CD14-positive monocyte (primary cell): ENCODE results near the gene FAIM2. TPM values are rescaled to one million over a fixed set of nuclear protein-coding genes. Genes with fewer than 3 reads are reported as not detected.

Experiments used
- DNase-seq, 3 donors: peaks; one replicate each; pipeline ENCODE4 v3.0.0-alpha.2; 2011 to 2022
- H2AFZ ChIP-seq: 2 replicates; pipeline ENCODE4 v1.6.0; 2012; ENCODE audit warnings: mild to moderate bottlenecking, low read depth, low read length, inconsistent platforms; ENCODE audit not compliant: insufficient read depth, poor library complexity, severe bottlenecking
- H3K27ac ChIP-seq, 2 donors: 1 replicate in 1 of 2; 2 replicates in 1 of 2; pipeline ENCODE4 v1.5.1; 2012 to 2013; ENCODE audit warnings: low read length in 2 of 2, control low read depth in 1 of 2, inconsistent platforms in 1 of 2, low read depth in 1 of 2, mild to moderate bottlenecking in 1 of 2
- H3K27me3 ChIP-seq, 2 donors: one replicate each; pipeline versions ENCODE4 v1.6.0 to v1.6.1; 2011 to 2013; ENCODE audit warnings: low read length in 2 of 2; ENCODE audit not compliant: control insufficient read depth in 2 of 2, insufficient read depth in 2 of 2
- H3K36me3 ChIP-seq, 2 donors: replicated peaks in 1 of 2; 1 replicate in 1 of 2; 2 replicates in 1 of 2; pipeline versions ENCODE4 v1.5.1 to v1.6.1; 2012 to 2013; ENCODE audit warnings: low read length in 2 of 2, control low read depth in 1 of 2, inconsistent platforms in 1 of 2, mild to moderate bottlenecking in 1 of 2; ENCODE audit not compliant: insufficient read depth in 2 of 2, control insufficient read depth in 1 of 2
- H3K4me1 ChIP-seq, 2 donors: 1 replicate in 1 of 2; 2 replicates in 1 of 2; pipeline versions ENCODE4 v1.5.1 to v1.6.1; 2012 to 2013; ENCODE audit warnings: low read length in 2 of 2, control low read depth in 1 of 2, inconsistent platforms in 1 of 2, mild to moderate bottlenecking in 1 of 2, moderate library complexity in 1 of 2; ENCODE audit not compliant: insufficient read depth in 2 of 2, control insufficient read depth in 1 of 2
- H3K4me2 ChIP-seq: replicated peaks from 2 replicates; pipeline ENCODE3; 2012; ENCODE audit warnings: low read length, moderate library complexity, mild to moderate bottlenecking; ENCODE audit not compliant: poor library complexity, severe bottlenecking; ENCODE audit errors: extremely low read depth
- H3K4me3 ChIP-seq, 3 experiments: fragments of 200-600 bp in 1 of 3; sonication (generic) in 1 of 3; replicated peaks in 1 of 3; 1 replicate in 2 of 3; 2 replicates in 1 of 3; pipeline ENCODE4 v1.5.1; 2011 to 2013; ENCODE audit warnings: low read length in 3 of 3, mild to moderate bottlenecking in 3 of 3, control low read depth in 2 of 3, low read depth in 2 of 3, inconsistent platforms in 1 of 3, moderate library complexity in 1 of 3
- H3K79me2 ChIP-seq: 2 replicates; pipeline ENCODE4 v1.6.0; 2012; ENCODE audit warnings: mild to moderate bottlenecking, control low read depth, inconsistent platforms, low read length, moderate library complexity; ENCODE audit not compliant: insufficient read depth
- H3K9ac ChIP-seq: 2 replicates; pipeline ENCODE4 v1.6.0; 2017; ENCODE audit warnings: low read length, mild to moderate bottlenecking; ENCODE audit not compliant: insufficient read depth, poor library complexity, severe bottlenecking
- H3K9me3 ChIP-seq, 2 donors: replicated peaks in 1 of 2; 1 replicate in 1 of 2; 2 replicates in 1 of 2; pipeline versions ENCODE4 v1.5.1 to v1.6.1; 2012 to 2013; ENCODE audit warnings: low read length in 2 of 2, control low read depth in 1 of 2; ENCODE audit not compliant: control insufficient read depth in 1 of 2, insufficient read depth in 1 of 2
- H4K20me1 ChIP-seq: 2 replicates; pipeline ENCODE4 v1.6.0; 2012; ENCODE audit warnings: mild to moderate bottlenecking, low read length, control low read depth, moderate library complexity; ENCODE audit not compliant: insufficient read depth
- H3K27ac Mint-ChIP-seq, 7 donors: one replicate each; pipeline ENCODE4 v1.8.0; 2020; ENCODE audit warnings: mild to moderate bottlenecking in 7 of 7, mixed read lengths in 7 of 7, moderate library complexity in 6 of 7, inconsistent platforms in 2 of 7
- H3K27me3 Mint-ChIP-seq, 3 donors: one replicate each; pipeline ENCODE4 v1.8.0; 2021 to 2022; ENCODE audit warnings: low read depth in 3 of 3, mild to moderate bottlenecking in 3 of 3, mixed read lengths in 3 of 3, moderate library complexity in 3 of 3, inconsistent platforms in 1 of 3
- H3K36me3 Mint-ChIP-seq, 2 donors: one replicate each; pipeline ENCODE4 v1.8.0; 2020; ENCODE audit warnings: mixed read lengths in 2 of 2, inconsistent platforms in 1 of 2, mild to moderate bottlenecking in 1 of 2
- H3K4me1 Mint-ChIP-seq: one replicate; pipeline ENCODE4 v1.8.0; 2020; ENCODE audit warnings: mild to moderate bottlenecking, mixed read lengths
- H3K4me3 Mint-ChIP-seq, 2 donors: one replicate each; pipeline ENCODE4 v1.8.0; 2020; ENCODE audit warnings: mild to moderate bottlenecking in 2 of 2, mixed read lengths in 2 of 2, moderate library complexity in 1 of 2
- H3K9me3 Mint-ChIP-seq, 7 donors: one replicate each; pipeline ENCODE4 v1.8.0; 2020 to 2022; ENCODE audit warnings: mixed read lengths in 7 of 7, mild to moderate bottlenecking in 6 of 7, moderate library complexity in 6 of 7, inconsistent platforms in 2 of 7
- WGBS: methylation state at CpG from one replicate; pipeline ENCODE4 v1.1.5; 2013; ENCODE audit warnings: missing lambda C conversion rate; ENCODE audit not compliant: insufficient coverage; 5-methylcytosine and 5-hydroxymethylcytosine counted together
- intact Hi-C, 2 donors: fragments of 100-400 bp; cut with micrococcal nuclease; formaldehyde crosslinking; loops; one replicate each; pipeline versions ENCODE4 v1.15.0 to v1.15.1; 2023
- polyA plus RNA-seq, 3 donors: library from polyadenylated mRNA; depleted of rRNA in 1 of 3; unstranded in 2 of 3; stranded (reverse) in 1 of 3; fragments of 300-500 nt in 2 of 3; fragments of >200 nt in 1 of 3; fragmentation: Illumina TruSeq in 2 of 3; gene quantifications; 1 replicate in 2 of 3; 2 replicates in 1 of 3; pipeline ENCODE4 v1.2.3, GENCODE V29; 2012 to 2021
- TF ChIP-seq, protein P1 (sequence below): fragments of 200-600 bp; IDR thresholded peaks from one replicate; pipeline ENCODE4 v1.8.0; 2022; ENCODE audit warnings: antibody characterized with exemption, mild to moderate bottlenecking

FAIM2 gene
- polyA plus RNA-seq, 3 donors: not detected

- Histone ChIP-seq H3K9ac (no peak overlapping the region), H3K36me3 (no peaks in the 10 kb centered on the region), H3K4me3 (no peak overlapping the region), H3K9me3 (no peaks in the 10 kb centered on the region), H3K4me2 (no peak overlapping the region), H3K27me3 (peaks cover 0 to 10% of the 10 kb centered on the region in 2 donors), H2AFZ (no peak overlapping the region), H3K79me2 (no peaks in the 10 kb centered on the region), H4K20me1 (no peaks in the 10 kb centered on the region), H3K4me1 (no peaks in the 10 kb centered on the region), H3K27ac (no peak overlapping the region)
- no peaks in the 10 kb centered on the region for H3K4me1 Mint-ChIP-seq
- 80% methylated on average over 5 of the region's 7 CpGs for WGBS
- peaks cover 0 to 1% (median 0%) of the 10 kb centered on the region in 7 donors for H3K9me3 Mint-ChIP-seq
- TF ChIP-seq, protein P1, sequence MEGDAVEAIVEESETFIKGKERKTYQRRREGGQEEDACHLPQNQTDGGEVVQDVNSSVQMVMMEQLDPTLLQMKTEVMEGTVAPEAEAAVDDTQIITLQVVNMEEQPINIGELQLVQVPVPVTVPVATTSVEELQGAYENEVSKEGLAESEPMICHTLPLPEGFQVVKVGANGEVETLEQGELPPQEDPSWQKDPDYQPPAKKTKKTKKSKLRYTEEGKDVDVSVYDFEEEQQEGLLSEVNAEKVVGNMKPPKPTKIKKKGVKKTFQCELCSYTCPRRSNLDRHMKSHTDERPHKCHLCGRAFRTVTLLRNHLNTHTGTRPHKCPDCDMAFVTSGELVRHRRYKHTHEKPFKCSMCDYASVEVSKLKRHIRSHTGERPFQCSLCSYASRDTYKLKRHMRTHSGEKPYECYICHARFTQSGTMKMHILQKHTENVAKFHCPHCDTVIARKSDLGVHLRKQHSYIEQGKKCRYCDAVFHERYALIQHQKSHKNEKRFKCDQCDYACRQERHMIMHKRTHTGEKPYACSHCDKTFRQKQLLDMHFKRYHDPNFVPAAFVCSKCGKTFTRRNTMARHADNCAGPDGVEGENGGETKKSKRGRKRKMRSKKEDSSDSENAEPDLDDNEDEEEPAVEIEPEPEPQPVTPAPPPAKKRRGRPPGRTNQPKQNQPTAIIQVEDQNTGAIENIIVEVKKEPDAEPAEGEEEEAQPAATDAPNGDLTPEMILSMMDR: no peak
- intact Hi-C loops: no loop called here
- no peak overlapping the region for H3K27ac Mint-ChIP-seq
- no peak overlapping the region for H3K4me3 Mint-ChIP-seq
- no peaks in the 10 kb centered on the region for H3K36me3 Mint-ChIP-seq
- no peak for DNase-seq
- H3K27me3 Mint-ChIP-seq: peaks cover 18 to 27% (median 19%) of the 10 kb centered on the region in 3 donors
These were observed 28.3 kb upstream of the FAIM2 start for GRCh38 chr12:49932023-49932422.

DNA sequence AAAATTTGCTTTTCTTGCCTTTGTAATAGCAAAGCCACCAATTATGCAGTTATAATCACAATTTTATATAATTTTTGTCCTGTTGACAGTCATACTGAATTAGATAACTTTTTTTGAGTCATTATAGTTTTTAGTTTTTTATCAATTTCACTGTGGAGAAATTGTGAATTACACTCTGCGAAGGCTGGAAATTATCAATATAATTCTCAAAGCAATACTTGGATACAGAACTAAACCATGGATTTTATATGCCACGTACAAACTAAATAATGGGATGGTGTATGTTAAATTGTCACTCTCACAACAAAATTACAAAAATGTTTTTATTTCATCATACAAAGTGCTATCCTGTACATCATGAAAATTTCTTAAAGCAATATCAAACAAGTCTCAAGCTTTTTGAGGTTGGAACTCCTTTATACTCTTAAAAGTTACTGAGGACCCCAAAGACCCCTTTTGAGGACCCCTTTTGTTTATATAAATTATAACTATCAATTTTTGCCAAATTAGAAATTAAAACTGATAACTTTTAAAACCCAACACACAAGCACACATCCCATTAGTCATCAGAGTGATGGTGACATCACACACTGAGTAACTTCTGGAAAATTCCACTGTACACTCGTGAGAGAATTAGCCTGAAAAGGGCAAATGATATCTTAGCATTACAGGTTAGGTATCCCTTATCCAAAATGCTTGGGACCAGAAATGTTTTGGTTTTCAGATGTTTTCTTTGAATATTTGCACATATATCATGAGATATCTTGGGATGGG lies 27.0 kb upstream of the FAIM2 start:
- Mint-ChIP-seq H3K36me3 (no peaks in the 10 kb centered on the region), H3K27me3 (peaks cover 19 to 26% (median 22%) of the 10 kb centered on the region in 3 donors), H3K4me3 (no peak overlapping the region), H3K27ac (no peak overlapping the region), H3K9me3 (no peaks in the 10 kb centered on the region), H3K4me1 (no peaks in the 10 kb centered on the region)
- TF ChIP-seq, protein P1: no peak
- no peak overlapping the region for H3K4me3 ChIP-seq
- H4K20me1 ChIP-seq: no peaks in the 10 kb centered on the region
- H3K27me3 ChIP-seq: peaks cover 0 to 8% of the 10 kb centered on the region in 2 donors
- H3K36me3 ChIP-seq: no peaks in the 10 kb centered on the region
- no peaks in the 10 kb centered on the region for H3K4me1 ChIP-seq
- H3K9me3 ChIP-seq: no peaks in the 10 kb centered on the region
- no CpG with 5 or more reads among the region's 3 CpGs for WGBS
- no peaks in the 10 kb centered on the region for H3K79me2 ChIP-seq
- intact Hi-C loops: no loop called here
- no peak overlapping the region for H3K4me2 ChIP-seq
- DNase-seq: peak in 1 of 3 donors; percentile 76
- no peak overlapping the region for H2AFZ ChIP-seq
- peak overlapping the region; percentile 8 for H3K9ac ChIP-seq
- H3K27ac ChIP-seq: no peak overlapping the region
